Panc1 (cell line): ENCODE results near the gene NCKAP5. TPM values are rescaled to one million over a fixed set of nuclear protein-coding genes. Genes with fewer than 3 reads are reported as not detected.

Experiments
- ATAC-seq: fragments of 200-7000 bp; cut with Tn5 transposase; 2 replicates; pipeline ENCODE4 v1.9.1; 2020; ENCODE audit warnings: mild to moderate bottlenecking, moderate library complexity
- BruUV-seq: library from RNA; stranded (reverse); fragments of 400-500 nt; replicated peaks from 2 replicates; lab custom pipeline; 2021; lab: Mats Ljungman, UMichigan
- CTCF ChIA-PET: fragments of 300-600 bp; sonication (Branson Sonifier 250); formaldehyde crosslinking; loops from one replicate; lab custom pipeline; 2022; ENCODE audit warnings: antibody characterized with exemption; lab: Charles Lee
- POLR2A ChIA-PET: fragments of 300-600 bp; sonication (Branson Sonifier 250); formaldehyde crosslinking; loops from one replicate; lab custom pipeline; 2022; ENCODE audit warnings: antibody characterized with exemption; lab: Charles Lee
- DNase-seq: peaks from one replicate; pipeline ENCODE4 v3.0.0-alpha.2; 2010; ENCODE audit warnings: low read depth, low spot score
- H3K27ac ChIP-seq: 2 replicates; pipeline ENCODE4 v1.5.1; 2011; ENCODE audit warnings: mild to moderate bottlenecking, low read length, inconsistent platforms
- H3K27me3 ChIP-seq: fragments of 200-500 bp; sonication (Bioruptor generic); 2 replicates; pipeline ENCODE4 v1.6.0; 2014; ENCODE audit warnings: low read length, inconsistent platforms; ENCODE audit not compliant: control insufficient read depth, insufficient read depth
- H3K36me3 ChIP-seq: fragments of 200-500 bp; sonication (Bioruptor generic); 2 replicates; pipeline ENCODE4 v1.5.1; 2014; ENCODE audit warnings: inconsistent platforms, mild to moderate bottlenecking, low read length, moderate library complexity; ENCODE audit not compliant: control insufficient read depth, insufficient read depth
- H3K4me1 ChIP-seq: 2 replicates; pipeline ENCODE4 v1.5.1; 2011; ENCODE audit warnings: inconsistent platforms, mild to moderate bottlenecking, low read length, moderate library complexity; ENCODE audit not compliant: control insufficient read depth, insufficient read depth
- H3K4me3 ChIP-seq, 2 experiments: 2 replicates each; pipeline ENCODE4 v1.5.1; 2011 to 2012; ENCODE audit warnings: low read depth in 2 of 2, low read length in 2 of 2, mild to moderate bottlenecking in 2 of 2, inconsistent platforms in 1 of 2, moderate library complexity in 1 of 2
- H3K9me3 ChIP-seq: fragments of 200-500 bp; sonication (Bioruptor generic); 2 replicates; pipeline ENCODE4 v1.5.1; 2014; ENCODE audit warnings: low read depth, mild to moderate bottlenecking, inconsistent platforms, low read length, moderate library complexity; ENCODE audit not compliant: control insufficient read depth, insufficient read depth
- CTCF ChIP-seq: fragments of 450-650 bp; IDR thresholded peaks from 2 replicates; pipeline ENCODE4 v1.5.1; 2017; ENCODE audit warnings: mild to moderate bottlenecking
- POLR2AphosphoS5 ChIP-seq: IDR thresholded peaks from 2 replicates; pipeline ENCODE4 v1.6.1; 2012; ENCODE audit warnings: mild to moderate bottlenecking, low read depth, low read length, moderate library complexity
- SIN3A ChIP-seq: IDR thresholded peaks from 2 replicates; pipeline ENCODE4 v1.6.1; 2012; ENCODE audit warnings: low read depth, mild to moderate bottlenecking, low read length, moderate library complexity, borderline replicate concordance; ENCODE audit not compliant: insufficient read depth
- TCF7L2 ChIP-seq: IDR thresholded peaks from 2 replicates; pipeline ENCODE4 v1.6.1; 2011; ENCODE audit warnings: mild to moderate bottlenecking, low read depth, low read length, inconsistent platforms
- in situ Hi-C: cut with HindIII; loops from 2 replicates; pipeline ENCODE4 v1.10.0; 2016; ENCODE audit warnings: low sequenced_read_pairs, low pct_unique_long_range_greater_than_20kb
- intact Hi-C: fragments of 100-400 bp; cut with micrococcal nuclease; formaldehyde crosslinking; loops from one replicate; pipeline ENCODE4 v1.10.0; 2022; ENCODE audit not compliant: unreplicated experiment
- total RNA-seq: library from RNA; stranded (reverse); gene quantifications from one replicate; pipeline ENCODE4 v1.2.1, GENCODE V29; 2021; ENCODE audit not compliant: unreplicated experiment
- TF ChIP-seq, protein P1 (sequence below), 2 experiments: IDR thresholded peaks; 2 replicates each; pipeline ENCODE4 v1.6.1; 2011 to 2012; ENCODE audit warnings: low read depth in 2 of 2, control low read depth in 1 of 2, low read length in 1 of 2, mild to moderate bottlenecking in 1 of 2, moderate library complexity in 1 of 2; ENCODE audit not compliant: insufficient read depth in 1 of 2

Gene NCKAP5
- total RNA-seq, 1 experiment from 2014 or later = 0.10 TPM

- CTCF ChIA-PET = no interaction called here
- intact Hi-C loops = no loop called here
Measured at GRCh38 chr2:133599811-133600210, 31.5 kb upstream of the NCKAP5 start.

DNA sequence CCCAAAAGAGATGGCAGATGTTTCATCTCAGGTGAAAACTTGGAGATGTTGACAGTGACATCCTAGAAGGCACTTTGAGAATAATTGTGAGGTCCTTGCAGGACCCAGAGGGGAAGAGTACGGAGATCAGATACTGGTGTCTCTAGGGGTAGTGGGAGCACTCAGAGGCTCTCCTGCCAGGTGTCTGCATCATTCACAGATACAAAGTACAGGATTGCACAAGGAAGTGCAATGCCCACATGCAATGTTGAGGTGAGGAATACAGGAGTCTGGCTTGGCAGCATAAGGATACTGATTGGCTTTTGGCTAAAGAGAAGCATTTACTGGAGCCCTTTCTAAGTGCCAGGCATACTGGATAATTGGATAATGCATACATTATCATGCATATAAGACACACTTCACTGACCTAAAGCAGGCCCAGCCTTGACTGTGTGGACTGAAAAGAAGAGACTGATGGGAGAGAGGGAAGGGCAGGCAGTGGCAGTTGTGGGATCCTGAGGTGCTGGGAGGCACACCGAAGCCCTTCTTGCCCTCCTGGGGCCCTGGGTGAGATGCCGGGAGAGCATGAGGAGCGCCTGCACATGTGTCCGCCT is 31.0 kb upstream of the NCKAP5 start:
- no TSS peak for BruUV-seq
- in situ Hi-C loops (no loop called here), intact Hi-C loops (no loop called here)
- Histone ChIP-seq H3K27me3 (no peaks in the 10 kb centered on the region), H3K27ac (no peak overlapping the region), H3K36me3 (no peaks in the 10 kb centered on the region), H3K4me3 (no peak overlapping the region), H3K9me3 (no peaks in the 10 kb centered on the region), H3K4me1 (no peaks in the 10 kb centered on the region)
- ATAC-seq (no peak), DNase-seq (no peak)
- POLR2A ChIA-PET = no interaction called here
- TF ChIP-seq POLR2AphosphoS5 = no peak
- TF ChIP-seq TCF7L2 = no peak
- no peak for TF ChIP-seq SIN3A
- TF ChIP-seq CTCF = no peak
- TF ChIP-seq, protein P1, sequence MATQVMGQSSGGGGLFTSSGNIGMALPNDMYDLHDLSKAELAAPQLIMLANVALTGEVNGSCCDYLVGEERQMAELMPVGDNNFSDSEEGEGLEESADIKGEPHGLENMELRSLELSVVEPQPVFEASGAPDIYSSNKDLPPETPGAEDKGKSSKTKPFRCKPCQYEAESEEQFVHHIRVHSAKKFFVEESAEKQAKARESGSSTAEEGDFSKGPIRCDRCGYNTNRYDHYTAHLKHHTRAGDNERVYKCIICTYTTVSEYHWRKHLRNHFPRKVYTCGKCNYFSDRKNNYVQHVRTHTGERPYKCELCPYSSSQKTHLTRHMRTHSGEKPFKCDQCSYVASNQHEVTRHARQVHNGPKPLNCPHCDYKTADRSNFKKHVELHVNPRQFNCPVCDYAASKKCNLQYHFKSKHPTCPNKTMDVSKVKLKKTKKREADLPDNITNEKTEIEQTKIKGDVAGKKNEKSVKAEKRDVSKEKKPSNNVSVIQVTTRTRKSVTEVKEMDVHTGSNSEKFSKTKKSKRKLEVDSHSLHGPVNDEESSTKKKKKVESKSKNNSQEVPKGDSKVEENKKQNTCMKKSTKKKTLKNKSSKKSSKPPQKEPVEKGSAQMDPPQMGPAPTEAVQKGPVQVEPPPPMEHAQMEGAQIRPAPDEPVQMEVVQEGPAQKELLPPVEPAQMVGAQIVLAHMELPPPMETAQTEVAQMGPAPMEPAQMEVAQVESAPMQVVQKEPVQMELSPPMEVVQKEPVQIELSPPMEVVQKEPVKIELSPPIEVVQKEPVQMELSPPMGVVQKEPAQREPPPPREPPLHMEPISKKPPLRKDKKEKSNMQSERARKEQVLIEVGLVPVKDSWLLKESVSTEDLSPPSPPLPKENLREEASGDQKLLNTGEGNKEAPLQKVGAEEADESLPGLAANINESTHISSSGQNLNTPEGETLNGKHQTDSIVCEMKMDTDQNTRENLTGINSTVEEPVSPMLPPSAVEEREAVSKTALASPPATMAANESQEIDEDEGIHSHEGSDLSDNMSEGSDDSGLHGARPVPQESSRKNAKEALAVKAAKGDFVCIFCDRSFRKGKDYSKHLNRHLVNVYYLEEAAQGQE (IDR thresholded peaks at IDR 0.05; ENCODE audit: insufficient read depth in 1 of 2, low read depth in 2 of 2, low read length in 1 of 2) = no peak
- CTCF ChIA-PET = no interaction called here

More at GRCh38 chr2:133599811-133600210, 31.5 kb upstream of the NCKAP5 start:
- H3K36me3 ChIP-seq = no peaks in the 10 kb centered on the region
- no peaks in the 10 kb centered on the region for H3K9me3 ChIP-seq
- TF ChIP-seq TCF7L2 (no peak), POLR2AphosphoS5 (no peak), CTCF (no peak), SIN3A (no peak)
- TF ChIP-seq, protein P1 (IDR thresholded peaks at IDR 0.05; ENCODE audit: insufficient read depth in 1 of 2, low read depth in 2 of 2, low read length in 1 of 2) = no peak
- no peak overlapping the region for H3K4me3 ChIP-seq
- DNase-seq (no peak), ATAC-seq (no peak)
- H3K27ac ChIP-seq = no peak overlapping the region
- no TSS peak for BruUV-seq
- in situ Hi-C loops = no loop called here
- H3K4me1 ChIP-seq = no peaks in the 10 kb centered on the region
- POLR2A ChIA-PET = no interaction called here
- H3K27me3 ChIP-seq = no peaks in the 10 kb centered on the region
